ENCODE measurements around the gene PHGDH.

Gene PHGDH

GRCh38 chr1:119682141-119682540, 29.6 kb upstream of the PHGDH start:
- TF ChIP-seq CTCF (IDR thresholded peaks at IDR 0.05), result no peak

- no peak for TF ChIP-seq CTCF (IDR thresholded peaks at IDR 0.05)
Observed at GRCh38 chr1:119683893-119684292, 27.8 kb upstream of the PHGDH start.

GRCh38 chr1:119686661-119687060, 25.1 kb upstream of the PHGDH start:
- TF ChIP-seq CTCF (IDR thresholded peaks at IDR 0.05), result no peak

GRCh38 chr1:119687434-119688079, 24.2 kb upstream of the PHGDH start:
- TF ChIP-seq CTCF (IDR thresholded peaks at IDR 0.05), result no peak

GRCh38 chr1:119688810-119689209, 22.9 kb upstream of the PHGDH start:
- TF ChIP-seq CTCF (IDR thresholded peaks at IDR 0.05), result no peak

GRCh38 chr1:119689511-119689910, 22.2 kb upstream of the PHGDH start:
- no peak for TF ChIP-seq CTCF (IDR thresholded peaks at IDR 0.05)

GRCh38 chr1:119697598-119697997, 14.1 kb upstream of the PHGDH start:
- no peak for TF ChIP-seq CTCF (IDR thresholded peaks at IDR 0.05)

- no peak for TF ChIP-seq CTCF (IDR thresholded peaks at IDR 0.05)
Observed at GRCh38 chr1:119700326-119700725, 11.4 kb upstream of the PHGDH start.
